Measurements from ENCODE around the gene LIMS1.
"Not testable (repeated sequence)": the region's sequence is repeated elsewhere in the genome, so short reads cannot be mapped to it uniquely, and the experiment has no call there.

Gene LIMS1

GRCh38 chr2:108588070-108588668 is 53.9 kb downstream of the LIMS1 start:
- no peak for DNase-seq

DNA sequence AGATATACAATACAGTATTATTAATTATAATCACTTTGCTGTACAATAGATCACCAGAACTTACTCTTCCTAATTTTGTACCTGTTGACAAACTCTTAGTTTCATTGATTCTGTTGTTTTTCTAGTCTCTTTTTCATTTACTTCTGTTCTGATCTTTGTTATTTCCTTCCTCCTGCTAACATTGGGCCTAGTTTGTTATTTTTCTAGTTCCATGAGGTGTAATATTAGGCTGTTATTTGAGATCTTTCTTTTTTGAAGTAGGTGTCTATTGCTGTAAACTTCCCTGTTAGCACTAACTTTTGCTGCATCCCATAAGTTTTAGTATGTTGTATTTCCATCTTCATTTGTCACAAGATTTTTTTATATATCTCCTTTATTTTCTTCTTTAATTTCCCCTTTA is 55.1 kb downstream of the LIMS1 start:
- DNase-seq, result no peak

- no peak for DNase-seq
These were observed 55.5 kb downstream of the LIMS1 start for GRCh38 chr2:108589781-108590180.

- no peak for DNase-seq
These were observed 56.9 kb downstream of the LIMS1 start for GRCh38 chr2:108591163-108591562.

GRCh38 chr2:108593547-108594098 is 59.4 kb downstream of the LIMS1 start:
- DNase-seq, result no peak

DNA sequence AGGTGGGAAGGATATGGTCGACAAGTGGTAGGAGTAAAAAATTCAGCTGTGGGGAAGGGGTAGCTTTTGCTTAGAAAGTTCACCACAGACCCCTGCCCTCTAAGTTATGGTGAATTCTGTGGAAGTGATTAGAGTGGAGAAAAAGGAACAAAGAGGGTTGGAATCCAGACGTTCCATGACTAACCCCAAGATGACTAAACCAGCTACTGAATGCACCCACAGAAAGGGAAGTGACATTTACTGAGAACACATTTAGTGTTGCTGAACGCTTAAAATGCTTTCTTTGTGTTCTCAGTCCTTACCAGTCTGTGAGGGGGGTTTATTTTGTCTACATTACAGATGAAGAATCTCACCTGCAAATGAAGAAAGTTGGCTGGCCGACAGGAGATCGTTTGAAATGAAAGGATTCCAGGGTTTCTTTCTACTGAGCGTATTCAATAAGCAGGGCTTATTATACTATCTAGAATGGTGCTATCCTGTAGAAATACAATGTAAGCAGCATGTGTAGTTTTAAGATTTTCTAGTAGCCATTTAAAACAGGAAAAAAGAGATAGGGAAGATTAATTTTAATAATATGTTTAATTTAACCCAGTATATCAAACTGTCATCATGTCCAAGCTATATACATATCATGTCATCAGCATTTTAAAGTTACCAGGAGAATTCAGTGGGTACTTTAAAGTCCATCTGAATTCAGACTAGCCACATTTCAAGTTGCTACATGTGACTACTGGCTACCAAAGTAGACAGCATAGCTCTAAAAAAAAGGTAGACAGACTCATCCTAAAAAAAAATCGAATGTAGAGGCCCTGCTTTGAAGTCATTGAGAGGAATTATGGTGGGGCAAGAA is 60.1 kb downstream of the LIMS1 start:
- DNase-seq, result no peak

GRCh38 chr2:108594982-108595464 is 60.8 kb downstream of the LIMS1 start:
- no peak for DNase-seq

GRCh38 chr2:108595771-108596170 is 61.5 kb downstream of the LIMS1 start:
- not testable (repeated sequence) for DNase-seq

DNA sequence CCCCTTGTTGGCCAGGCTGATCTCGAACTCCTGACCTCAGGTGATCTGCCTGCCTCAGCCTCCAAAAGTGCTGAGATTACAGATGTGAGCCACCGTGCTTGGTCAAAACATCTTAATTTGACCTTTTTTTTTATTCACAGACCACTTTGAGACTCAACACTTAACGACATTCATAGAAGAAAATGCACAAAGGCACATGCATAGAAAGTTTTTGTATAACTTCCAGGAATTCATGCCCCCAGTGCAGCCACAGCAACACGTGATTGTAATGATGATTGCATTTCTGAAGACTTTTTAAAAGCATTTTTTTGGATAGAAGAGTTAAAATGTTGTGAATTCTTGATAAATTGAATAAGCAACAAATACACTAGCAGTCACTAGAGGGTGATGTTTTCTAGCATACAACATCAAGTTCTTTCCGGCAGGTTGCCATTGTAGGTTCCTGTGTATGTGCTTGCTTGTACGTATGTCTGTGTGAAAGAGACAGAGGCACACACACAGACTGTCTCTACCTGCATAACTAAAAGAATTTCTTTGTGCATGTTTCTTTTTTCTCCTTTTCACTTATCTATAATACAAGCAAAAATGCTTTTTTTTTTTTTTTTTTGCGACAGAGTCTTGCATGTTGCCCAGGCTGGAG is 63.0 kb downstream of the LIMS1 start:
- DNase-seq, result not testable (repeated sequence)

- DNase-seq, result not testable (repeated sequence)
These were observed 66.9 kb downstream of the LIMS1 start for GRCh38 chr2:108601199-108601598.

GRCh38 chr2:108602422-108602821 is 68.2 kb downstream of the LIMS1 start:
- DNase-seq, result no peak

DNA sequence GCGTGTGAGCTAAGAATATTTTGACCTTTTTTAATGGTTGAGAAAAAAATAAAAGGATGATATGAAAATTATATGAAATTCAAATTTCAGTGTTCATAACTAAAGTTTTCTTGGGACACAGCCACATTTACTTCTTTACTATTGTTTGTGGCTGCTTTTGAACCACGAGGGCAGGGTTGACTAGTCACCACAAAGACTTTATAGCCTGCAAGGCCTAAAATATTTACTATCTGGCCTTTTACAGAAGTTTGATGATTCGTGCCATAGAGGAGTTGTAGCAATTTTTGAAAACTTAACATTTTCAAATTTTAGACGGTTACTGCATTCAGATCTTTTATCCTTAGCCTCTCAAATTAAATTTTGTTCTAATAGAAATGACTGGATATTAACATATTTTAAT is 69.9 kb downstream of the LIMS1 start:
- no peak for DNase-seq

DNA sequence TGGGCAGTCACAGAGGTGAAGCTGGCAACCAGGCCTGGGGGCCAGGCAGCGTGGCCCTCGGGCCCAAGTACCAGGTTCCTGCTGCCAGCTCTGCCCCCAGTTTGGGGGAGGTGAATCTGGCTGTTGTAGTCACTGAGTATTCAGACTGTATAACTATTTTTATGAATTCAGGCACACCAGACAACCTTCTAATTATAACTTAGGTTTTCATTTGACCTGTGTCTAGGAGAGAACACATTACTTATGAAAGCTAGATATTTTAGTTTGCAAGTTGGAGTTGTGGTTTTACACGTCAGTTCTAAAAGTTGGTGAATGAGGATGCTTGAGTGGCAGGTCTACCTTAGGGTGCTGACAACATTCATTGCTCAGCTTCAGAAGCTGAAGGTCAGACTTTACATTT is 71.7 kb downstream of the LIMS1 start:
- DNase-seq, result no peak

DNA sequence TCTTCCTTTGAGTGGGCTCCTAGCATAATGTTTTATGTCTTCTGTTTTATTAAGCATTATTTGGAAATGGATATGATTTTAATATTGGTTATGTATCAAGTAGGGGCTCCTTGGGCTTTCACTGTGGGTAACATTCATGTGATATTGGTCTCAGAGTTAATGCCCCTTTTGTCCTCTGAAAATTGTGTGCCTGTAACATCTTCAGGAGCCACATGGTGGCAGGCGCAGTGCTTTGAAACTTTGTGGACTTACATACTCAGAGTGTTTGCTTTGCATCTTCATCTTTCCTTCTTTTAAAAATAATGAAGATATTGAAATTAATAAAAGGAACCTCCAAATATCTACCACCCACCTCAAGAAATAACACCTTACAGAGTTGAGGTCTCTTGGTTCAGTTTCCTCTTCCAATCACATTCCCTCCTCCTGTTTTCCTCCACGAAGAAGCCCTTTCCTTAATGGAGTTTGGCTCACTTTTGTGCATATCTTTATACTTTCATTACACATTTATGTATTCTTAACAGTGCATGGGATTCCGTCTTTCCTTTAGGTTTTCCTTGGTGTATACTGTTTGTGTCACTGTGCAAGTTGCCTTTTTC is 73.5 kb downstream of the LIMS1 start:
- DNase-seq, result no peak

DNA sequence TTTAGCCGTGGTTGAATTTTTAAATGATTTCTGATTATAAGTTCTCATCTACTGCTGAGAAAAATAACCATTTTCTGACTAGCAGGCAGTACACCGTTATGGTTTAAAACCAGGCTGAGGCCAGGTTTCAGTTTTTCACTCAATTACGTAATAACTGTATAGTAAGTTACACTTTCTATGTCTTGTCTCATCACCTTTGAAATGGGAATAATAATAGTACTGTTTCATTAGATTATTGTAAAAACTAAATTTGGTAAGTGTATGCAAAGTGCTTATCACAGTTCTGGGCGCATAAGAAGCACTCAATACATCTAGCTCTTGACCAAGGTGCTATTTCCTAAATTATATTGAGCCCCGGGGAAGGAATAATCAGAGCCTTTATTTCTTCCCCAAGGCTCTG is 76.8 kb downstream of the LIMS1 start:
- DNase-seq, result no peak

DNA sequence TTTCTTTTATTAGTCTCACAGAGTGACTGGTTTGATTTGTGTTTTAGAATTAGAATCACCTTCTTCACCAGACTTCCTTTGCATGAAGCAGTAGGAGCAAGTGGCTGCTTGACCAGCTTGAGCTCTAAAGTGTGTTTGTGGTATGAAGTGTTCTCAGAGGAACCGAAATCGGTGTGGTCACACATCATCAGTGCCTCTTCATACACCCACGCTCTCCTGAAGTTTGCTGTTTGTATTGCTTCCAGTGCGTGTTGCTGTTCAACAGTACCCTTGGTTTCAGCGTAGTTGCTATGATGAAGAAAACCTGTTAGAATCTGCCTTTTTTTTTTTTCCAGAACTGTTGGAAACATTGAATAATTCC is 77.9 kb downstream of the LIMS1 start:
- DNase-seq, result no peak

DNA sequence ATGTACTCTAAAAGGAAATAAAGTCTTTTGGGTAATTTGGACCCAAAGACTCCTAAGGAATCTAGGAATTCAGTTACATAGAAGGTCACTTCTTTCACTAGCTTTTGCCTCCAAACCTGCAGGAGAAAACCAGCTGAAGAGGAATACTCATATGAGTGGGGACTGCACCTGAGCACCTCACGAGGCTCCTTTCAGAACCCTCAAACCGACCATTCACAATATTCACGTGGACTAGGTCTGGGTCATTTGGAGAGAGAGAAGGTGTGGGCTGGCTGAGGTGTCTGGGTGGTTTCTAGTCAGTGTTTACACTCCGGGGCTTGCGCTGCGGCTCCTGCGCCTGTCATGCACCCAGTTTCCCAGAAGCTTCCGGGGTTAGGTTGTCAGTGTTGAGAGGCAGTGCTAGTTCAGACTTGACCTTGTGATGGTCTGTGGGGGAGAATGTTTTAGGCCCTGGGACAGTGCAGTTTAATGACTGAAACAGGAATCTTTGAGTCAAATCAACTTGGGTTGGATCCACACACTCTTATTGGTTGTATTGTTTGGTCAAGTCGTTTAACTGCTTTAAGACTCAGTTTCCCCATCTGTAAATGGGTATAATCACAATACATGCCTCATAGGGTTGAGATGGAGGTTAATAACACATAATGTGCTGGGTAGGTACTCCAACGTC is 78.4 kb downstream of the LIMS1 start:
- DNase-seq, result no peak

DNA sequence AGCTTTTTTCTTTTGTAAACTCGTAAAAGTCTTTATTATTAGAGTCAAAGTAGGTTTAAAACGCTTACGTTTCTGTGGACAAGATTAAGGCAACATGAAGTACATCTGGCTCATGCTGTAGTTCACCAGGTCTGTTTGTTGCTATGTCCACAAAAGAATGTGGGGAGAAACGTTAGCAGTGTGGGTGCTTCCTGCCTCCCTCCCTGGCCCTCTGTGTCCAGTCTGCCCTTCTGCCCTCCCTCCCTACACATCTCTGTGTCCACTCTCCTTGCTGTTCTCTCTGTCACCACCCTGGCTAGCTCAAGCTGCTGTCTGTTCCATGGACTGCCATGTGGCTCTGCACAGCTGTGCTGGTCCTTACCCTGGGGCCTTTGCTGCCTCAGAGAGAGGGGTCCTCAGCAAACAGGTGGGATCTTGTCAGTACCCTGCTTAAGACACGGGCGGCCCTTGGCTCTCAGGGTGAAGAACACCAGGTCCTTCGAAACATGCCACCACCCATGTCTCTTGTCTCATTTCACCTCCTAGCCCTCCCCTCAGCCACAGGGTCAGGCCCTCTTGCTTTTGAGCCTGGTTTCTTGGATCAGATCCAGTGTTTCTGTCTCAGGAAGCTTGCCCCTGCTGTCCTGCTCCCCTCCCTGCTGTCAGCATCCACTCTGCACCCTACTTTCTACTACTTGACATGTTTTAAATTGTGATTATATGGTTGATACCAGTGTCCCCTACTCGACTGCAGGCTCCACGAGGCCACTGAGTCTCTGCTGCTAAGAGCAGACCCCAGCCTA is 79.2 kb downstream of the LIMS1 start:
- DNase-seq, result no peak

DNA sequence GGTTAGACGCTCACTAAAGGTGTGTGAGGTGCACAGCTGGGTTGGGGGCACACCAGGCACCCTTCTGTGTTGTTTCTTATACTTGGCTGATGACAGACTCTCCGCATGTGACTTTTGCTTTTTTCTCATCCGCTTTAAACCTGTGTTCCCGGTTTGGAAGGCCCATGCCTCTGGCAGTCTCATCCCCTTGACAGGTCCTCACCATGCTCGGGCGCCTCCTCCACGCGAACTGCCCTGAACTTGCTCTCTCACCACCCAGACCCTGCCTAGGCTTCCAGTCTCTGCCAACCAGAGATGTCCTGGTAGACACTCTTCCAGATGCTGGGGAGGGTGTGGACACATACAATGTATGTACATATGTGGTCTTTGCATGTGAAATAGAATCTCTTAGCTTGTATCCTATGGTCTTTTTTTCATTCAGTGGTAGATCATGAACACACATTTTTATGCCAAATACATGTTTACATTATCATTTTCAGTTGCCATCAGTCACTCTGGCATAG is 79.8 kb downstream of the LIMS1 start:
- no peak for DNase-seq

DNA sequence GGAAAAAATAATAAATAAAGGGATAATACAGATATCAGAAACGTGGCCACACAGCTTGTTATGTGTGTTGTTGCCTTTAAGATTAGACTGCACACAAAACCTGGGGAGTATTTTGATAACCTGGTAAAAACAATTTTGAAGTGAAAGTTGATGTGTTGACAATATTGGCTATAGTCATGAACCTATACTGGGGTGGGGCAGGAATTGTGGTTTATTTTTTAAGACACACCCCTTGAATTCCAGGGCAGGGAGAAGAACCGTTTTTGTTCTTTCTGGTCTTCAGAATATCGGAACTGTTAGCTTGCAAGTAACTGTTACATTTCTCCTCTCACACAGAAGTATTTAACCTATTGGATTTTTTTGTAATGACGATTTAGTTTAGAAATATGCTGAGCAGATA is 80.4 kb downstream of the LIMS1 start:
- no peak for DNase-seq

DNA sequence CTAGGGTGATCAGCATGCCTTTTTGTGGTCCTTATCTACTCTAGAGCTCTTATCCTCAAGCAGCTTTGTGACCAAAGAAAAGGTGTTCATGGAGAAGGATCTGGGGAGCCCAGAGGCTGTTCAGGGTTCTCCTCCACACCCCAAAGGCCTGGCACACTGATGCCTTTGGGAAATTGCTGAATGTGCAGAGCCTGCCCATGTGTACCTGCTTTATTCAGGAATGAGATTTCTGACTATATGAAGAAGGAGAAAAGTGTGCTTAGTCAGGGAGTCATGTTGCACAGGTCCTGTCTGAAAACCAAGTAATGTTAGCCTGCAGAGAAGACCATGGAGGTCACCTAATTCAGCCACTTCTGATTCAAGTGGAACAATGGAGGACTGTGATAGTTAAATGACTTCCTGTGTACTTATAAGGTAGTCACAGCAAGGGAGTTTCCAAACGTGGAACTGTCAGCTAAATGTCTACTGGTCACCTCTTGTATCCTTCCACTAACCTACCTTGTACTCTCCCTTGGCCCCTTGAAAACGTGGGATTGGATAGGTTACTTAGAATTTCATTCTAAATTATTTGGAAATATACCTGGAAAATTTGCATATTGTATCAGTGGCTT is 81.3 kb downstream of the LIMS1 start:
- DNase-seq, result no peak
